SK-N-SH (cell line): ENCODE results near the gene MRPL36.

Experiments used
- CTCF ChIP-seq: fragments of 200-600 bp; sonication (generic); IDR thresholded peaks from 2 replicates; pipeline ENCODE4 v1.6.1; 2017; ENCODE audit warnings: antibody characterized with exemption, mild to moderate bottlenecking, moderate library complexity
- EP300 ChIP-seq, 2 experiments: IDR thresholded peaks; 2 replicates each; pipeline versions ENCODE4 v1.4.0 to v1.6.1; 2012; ENCODE audit warnings: borderline replicate concordance in 1 of 2, low read depth in 1 of 2, low read length in 1 of 2
- IRF3 ChIP-seq: fragments of 150-350 bp; IDR thresholded peaks from 2 replicates; pipeline ENCODE4 v1.6.1; 2016; ENCODE audit warnings: mild to moderate bottlenecking, low read depth, low read length
- POLR2AphosphoS5 ChIP-seq: IDR thresholded peaks from 2 replicates; pipeline ENCODE4 v1.6.1; 2012; ENCODE audit warnings: low read depth, low read length
- RAD21 ChIP-seq: IDR thresholded peaks from 2 replicates; pipeline ENCODE4 v1.6.1; 2012; ENCODE audit warnings: mild to moderate bottlenecking, low read length
- RFX5 ChIP-seq: IDR thresholded peaks from 2 replicates; pipeline ENCODE4 v1.6.1; 2012; ENCODE audit warnings: mild to moderate bottlenecking, improper control_type of control experiment, low read length
- TEAD4 ChIP-seq: IDR thresholded peaks from 2 replicates; pipeline ENCODE4 v1.4.0; 2012; ENCODE audit warnings: mild to moderate bottlenecking, borderline replicate concordance; ENCODE audit not compliant: insufficient read depth

DNA sequence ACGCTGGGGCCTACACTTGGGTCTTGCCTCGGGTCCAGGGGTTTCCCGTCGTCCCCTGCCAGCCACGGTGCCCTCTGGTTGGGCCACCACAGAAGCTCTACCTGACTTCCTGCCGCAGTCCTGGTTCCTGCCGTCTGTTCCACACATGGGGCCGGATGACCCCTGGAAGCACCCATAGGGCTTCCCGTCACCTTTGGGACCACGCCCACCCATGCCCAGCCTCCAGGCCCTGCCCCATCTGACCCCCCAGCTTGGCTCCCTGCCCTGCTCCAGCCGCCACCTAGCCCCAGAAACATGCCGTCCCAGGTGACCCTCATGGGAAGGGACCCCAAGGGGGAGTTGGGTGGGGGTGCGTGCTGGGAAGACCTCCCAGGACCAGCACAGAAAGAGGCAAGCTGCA, 13.7 kb downstream of the MRPL36 start:
- TF ChIP-seq RFX5, result no peak
- TF ChIP-seq CTCF, result no peak
- no peak for TF ChIP-seq EP300 (IDR thresholded peaks at IDR 0.05; ENCODE audit: borderline replicate concordance in 1 of 2, low read depth in 1 of 2, low read length in 1 of 2)
- no peak for TF ChIP-seq POLR2AphosphoS5
- no peak for TF ChIP-seq IRF3
- no peak for TF ChIP-seq TEAD4
- no peak for TF ChIP-seq RAD21
